Measurements from ENCODE around the gene PTPRD. TPM values are rescaled to one million over a fixed set of nuclear protein-coding genes. Genes with fewer than 3 reads are reported as not detected.

Gene PTPRD
- total and polyA plus RNA-seq, 2 experiments from 2014 or later: 11.5 to 58.0 TPM

- ATAC-seq: no peak
- no peak overlapping the region for H3K4me2 ChIP-seq
- H3K4me3 Mint-ChIP-seq: no peak overlapping the region
- H3K9me2 ChIP-seq (ENCODE audit: insufficient read depth): no peaks in the 10 kb centered on the region
- H3K9me3 Mint-ChIP-seq: no peaks in the 10 kb centered on the region
- no peaks in the 10 kb centered on the region for H3K36me3 ChIP-seq (ENCODE audit: insufficient read depth)
- H3K27ac ChIP-seq (ENCODE audit: low read depth): no peak overlapping the region
- H2AFZ ChIP-seq: no peak overlapping the region
- H4K20me1 ChIP-seq (replicated peaks; ENCODE audit: insufficient read depth): no peaks in the 10 kb centered on the region
- no peaks in the 10 kb centered on the region for H3K4me1 ChIP-seq (ENCODE audit: insufficient read depth)
- TF ChIP-seq EZH2phosphoT487 (IDR thresholded peaks at IDR 0.05; ENCODE audit: unreplicated experiment) (no peak), STAT1 (IDR thresholded peaks at IDR 0.05; ENCODE audit: unreplicated experiment) (no peak), ZNF331 (CRISPR knock-in tag; IDR thresholded peaks at IDR 0.05; ENCODE audit: low read depth) (no peak), ETS1 (IDR thresholded peaks at IDR 0.05) (no peak), EZH2 (IDR thresholded peaks at IDR 0.05; ENCODE audit: low read depth, unreplicated experiment) (no peak)
- no peaks in the 10 kb centered on the region for H3K27me3 ChIP-seq (ENCODE audit: insufficient read depth)
- H3K27ac Mint-ChIP-seq: peak overlapping the region; percentile 9; the same call in 1 of the 2 replicates
- DNase-seq (ENCODE audit: low spot score): no peak
- H3K79me2 ChIP-seq (replicated peaks; ENCODE audit: insufficient read depth): no peaks in the 10 kb centered on the region
- H3K36me3 Mint-ChIP-seq (ENCODE audit: low read depth): no peaks in the 10 kb centered on the region
- no peaks in the 10 kb centered on the region for H3K4me1 Mint-ChIP-seq
- no peaks in the 10 kb centered on the region for H3F3A ChIP-seq (replicated peaks; ENCODE audit: low read depth)
- H3K27me3 Mint-ChIP-seq (ENCODE audit: insufficient read depth, low read depth, poor library complexity): no peaks in the 10 kb centered on the region
- no peak overlapping the region for H3K4me3 ChIP-seq
Measured at GRCh38 chr9:8349376-8349775, 2263.4 kb downstream of the PTPRD start.

GRCh38 chr9:8348756-8349155 is 2264.0 kb downstream of the PTPRD start:
- Histone ChIP-seq H3K36me3 (ENCODE audit: insufficient read depth) (no peaks in the 10 kb centered on the region), H3K4me3 (no peak overlapping the region), H4K20me1 (replicated peaks; ENCODE audit: insufficient read depth) (no peaks in the 10 kb centered on the region), H3K27ac (ENCODE audit: low read depth) (no peak overlapping the region), H3K27me3 (ENCODE audit: insufficient read depth) (no peaks in the 10 kb centered on the region), H2AFZ (no peak overlapping the region), H3K9me2 (ENCODE audit: insufficient read depth) (no peaks in the 10 kb centered on the region), H3K4me1 (ENCODE audit: insufficient read depth) (no peaks in the 10 kb centered on the region), H3K79me2 (replicated peaks; ENCODE audit: insufficient read depth) (no peaks in the 10 kb centered on the region), H3F3A (replicated peaks; ENCODE audit: low read depth) (no peaks in the 10 kb centered on the region), H3K4me2 (no peak overlapping the region)
- Mint-ChIP-seq H3K27ac (no peak overlapping the region), H3K4me3 (no peak overlapping the region), H3K4me1 (no peaks in the 10 kb centered on the region), H3K9me3 (no peaks in the 10 kb centered on the region), H3K36me3 (ENCODE audit: low read depth) (no peaks in the 10 kb centered on the region), H3K27me3 (ENCODE audit: insufficient read depth, low read depth, poor library complexity) (no peaks in the 10 kb centered on the region)
- no peak for DNase-seq (ENCODE audit: low spot score)
- no peak for ATAC-seq
- no peak for TF ChIP-seq ZNF114 (CRISPR knock-in tag; IDR thresholded peaks at IDR 0.05)
- no peak for TF ChIP-seq ZNF331 (CRISPR knock-in tag; IDR thresholded peaks at IDR 0.05; ENCODE audit: low read depth)
- no peak for TF ChIP-seq EZH2phosphoT487 (IDR thresholded peaks at IDR 0.05; ENCODE audit: unreplicated experiment)
- no peak for TF ChIP-seq CREB1 (CRISPR knock-in tag; IDR thresholded peaks at IDR 0.05; ENCODE audit: low read depth)
- TF ChIP-seq ZNF462 (CRISPR knock-in tag; IDR thresholded peaks at IDR 0.05): no peak
- TF ChIP-seq JUNB (IDR thresholded peaks at IDR 0.05; ENCODE audit: unreplicated experiment): no peak
- TF ChIP-seq NANOG (IDR thresholded peaks at IDR 0.05; ENCODE audit: borderline replicate concordance): no peak
- no peak for TF ChIP-seq ETS1 (IDR thresholded peaks at IDR 0.05)
- no peak for TF ChIP-seq EZH2 (IDR thresholded peaks at IDR 0.05; ENCODE audit: low read depth, unreplicated experiment)
